NCI-H187 (cell line): Measurements from ENCODE around the gene HPGD.

ENCODE experiments used
- DNase-seq, 2 experiments: peaks; one replicate each; lab custom pipeline; 2025; lab: John Stamatoyannopoulos, UW

Gene HPGD

DNA sequence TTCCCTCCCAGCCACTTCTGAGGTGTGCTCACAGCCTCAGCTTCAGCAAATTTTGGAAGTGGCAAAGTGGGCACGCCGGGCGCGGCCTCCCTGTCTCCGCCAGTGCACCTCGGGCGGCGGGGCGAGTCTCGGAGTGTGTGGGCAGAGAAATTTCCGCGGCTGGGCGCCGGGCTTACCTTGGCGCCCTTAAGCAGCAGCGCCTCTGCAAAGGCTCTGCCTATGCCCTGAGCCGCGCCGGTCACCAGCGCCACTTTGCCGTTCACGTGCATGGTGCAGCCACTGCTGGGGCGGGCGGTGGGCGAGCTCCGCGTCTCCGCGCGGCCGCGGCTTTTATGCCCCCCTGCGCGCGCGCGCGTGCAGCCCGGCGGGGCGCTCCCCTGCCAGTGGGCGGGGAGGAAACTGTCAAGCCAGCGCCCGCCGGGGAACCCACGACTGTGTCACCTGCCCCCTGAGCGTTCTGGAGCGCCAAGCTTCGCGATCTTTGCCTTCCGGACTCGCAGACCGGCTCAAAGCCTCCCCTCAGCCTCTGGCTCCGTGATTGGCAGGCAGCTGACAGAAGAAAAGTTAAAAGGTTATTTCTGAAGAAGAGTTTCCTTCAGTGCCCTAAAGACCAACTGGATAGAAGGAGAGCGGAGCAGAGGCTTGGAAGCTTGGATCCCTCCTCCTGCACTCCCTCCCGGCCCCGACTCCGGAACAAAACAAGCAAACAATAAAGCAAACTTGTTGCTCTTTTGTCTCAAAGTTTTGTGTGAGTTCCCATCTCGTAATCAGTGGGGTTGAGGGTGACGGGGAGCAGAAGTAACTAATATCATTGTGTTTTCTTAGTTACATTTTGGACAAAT lies at the start of gene HPGD:
HPGD (minus strand) TSS at position 306 of the 842 bp plus-strand sequence; CDS start at position 269, 37 bp downstream.
- DNase-seq, result peak in 1 of 2 experiments; percentile 1

DNA sequence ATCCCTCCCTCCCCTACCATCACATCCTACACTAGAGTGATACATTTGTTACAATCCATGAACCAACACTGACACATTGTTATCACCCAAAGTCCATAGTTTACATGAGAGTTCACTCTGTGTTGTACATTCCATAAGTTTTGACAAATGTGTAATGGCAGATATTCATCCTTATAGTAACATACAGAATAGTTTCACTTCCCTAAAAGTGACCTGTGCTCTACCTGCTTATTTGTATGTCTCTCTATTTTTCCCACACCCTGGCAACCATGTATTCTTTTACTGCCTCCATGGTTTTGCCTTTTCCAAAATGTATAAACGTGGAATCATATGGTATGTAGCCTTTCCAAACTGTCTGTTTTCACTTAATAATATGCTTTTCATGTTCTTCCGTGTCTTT lies 42.2 kb upstream of the HPGD start:
- no peak for DNase-seq

DNA sequence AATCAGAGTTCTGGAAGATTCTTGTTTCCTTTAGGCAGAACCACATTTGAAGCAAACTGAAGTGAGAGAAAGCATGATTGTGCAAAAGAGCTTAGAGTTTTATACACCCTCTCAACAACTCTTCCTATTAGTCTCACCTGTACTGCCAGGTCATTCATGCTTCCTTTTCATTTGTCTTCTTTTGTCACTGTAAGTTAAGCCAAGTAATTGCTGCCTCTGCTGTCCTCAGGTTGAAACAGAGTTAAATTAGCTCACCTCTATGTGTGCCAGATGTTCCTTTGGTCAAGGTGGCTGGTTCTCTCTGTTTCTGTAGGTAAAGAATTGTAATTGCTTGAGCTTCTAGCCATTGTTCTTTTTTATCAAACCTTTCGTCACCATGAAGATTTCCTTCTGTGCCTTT lies 41.1 kb upstream of the HPGD start:
- no peak for DNase-seq

DNA sequence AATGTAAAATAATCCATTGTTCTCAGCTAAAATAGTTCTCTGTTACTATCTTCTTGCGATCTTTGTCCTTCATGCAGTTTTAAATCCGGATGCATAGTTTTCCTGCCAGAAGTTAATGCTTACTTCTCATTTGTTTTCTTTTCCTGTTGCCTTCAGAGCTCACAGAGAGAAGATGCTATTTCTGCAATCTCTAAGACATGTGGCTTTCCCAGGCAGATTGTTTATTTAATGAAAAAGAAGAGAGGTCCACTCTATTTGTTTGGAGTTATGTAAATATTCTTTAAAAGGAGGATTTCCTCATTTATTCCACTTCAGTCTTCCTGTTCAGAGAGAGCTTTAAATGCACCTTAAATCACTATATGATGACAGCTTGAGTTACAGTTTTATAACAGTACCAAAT lies 39.3 kb upstream of the HPGD start:
- no peak for DNase-seq

DNA sequence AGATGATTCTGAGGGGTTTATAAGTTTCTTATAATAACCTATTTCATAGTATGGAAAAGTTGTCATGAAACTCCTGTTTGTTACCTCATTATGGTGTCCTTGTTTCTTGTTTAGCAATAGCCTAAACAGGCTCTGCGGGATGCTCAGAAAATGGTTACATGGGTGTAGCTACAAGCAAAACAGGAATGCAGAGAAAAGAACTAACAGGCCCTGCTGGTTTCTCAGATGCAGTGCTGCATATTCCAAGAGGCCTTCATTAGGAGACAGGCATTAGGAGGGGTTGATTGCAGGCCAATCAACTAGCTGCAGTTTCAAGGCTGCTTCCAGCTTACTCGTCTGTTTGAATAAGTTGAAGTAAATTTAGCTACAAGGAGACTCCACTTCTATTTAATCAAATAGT lies 37.6 kb upstream of the HPGD start:
- DNase-seq, result no peak

DNA sequence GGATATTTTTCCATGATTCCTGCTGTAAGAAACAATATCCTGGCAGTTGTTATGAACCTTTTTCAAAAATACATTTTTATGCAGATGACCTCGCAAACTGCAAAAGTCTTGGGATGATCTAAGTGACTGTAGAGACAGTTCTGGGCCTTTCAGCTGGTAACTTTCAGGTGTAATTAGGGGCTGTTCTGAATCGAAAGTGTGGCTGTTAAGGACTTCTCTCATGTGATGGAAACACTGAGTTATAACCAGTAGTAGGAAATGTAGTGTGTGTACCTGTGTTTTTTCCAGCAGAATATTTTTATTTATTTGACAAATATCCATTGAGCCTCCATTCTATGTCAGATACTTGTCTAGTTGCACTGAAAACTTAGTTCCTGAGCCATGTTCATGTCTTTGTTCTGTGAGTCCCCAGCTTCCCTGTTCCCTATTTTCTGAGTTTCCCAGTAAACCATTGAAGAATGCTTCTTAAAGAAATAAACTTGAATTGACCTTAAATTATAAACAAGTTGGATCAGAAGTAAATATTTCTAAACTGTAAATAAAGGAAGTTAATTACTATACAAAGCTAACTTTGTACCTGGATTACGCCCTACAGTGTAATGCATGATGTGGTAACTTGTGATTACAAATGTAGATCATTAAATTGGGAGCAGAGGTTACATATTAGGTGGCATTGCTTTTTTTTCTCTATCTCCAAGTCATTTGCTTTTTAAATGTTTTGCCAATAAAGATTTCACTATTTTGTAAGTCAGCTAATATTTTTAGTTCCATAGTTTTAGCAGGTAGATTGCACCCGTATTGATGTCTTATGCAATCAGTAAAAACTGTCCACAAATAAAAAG lies 33.7 kb upstream of the HPGD start:
- DNase-seq, result no peak

DNA sequence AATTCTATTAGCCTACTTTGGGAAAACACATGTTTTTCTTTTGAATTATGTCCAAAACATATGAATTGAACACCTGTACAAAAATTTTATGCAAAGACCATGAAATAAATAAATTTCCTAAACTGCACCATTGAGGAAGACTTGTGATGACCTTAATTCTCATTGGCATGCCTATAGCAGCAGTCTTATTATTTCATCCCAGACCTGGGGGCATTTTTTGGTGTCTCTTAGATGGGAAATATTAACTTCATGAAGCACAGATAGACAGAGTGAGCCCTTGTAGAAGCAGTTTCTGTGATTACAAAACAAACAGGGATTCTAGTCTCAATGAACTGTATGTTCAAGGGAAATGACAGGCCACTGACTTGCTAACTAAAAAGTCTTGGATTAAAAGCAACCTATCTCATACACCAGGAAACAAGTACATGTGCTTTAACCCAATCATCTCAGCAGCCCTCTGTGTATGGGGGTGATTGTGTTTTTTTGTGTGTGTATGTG lies 32.0 kb upstream of the HPGD start:
- no peak for DNase-seq

DNA sequence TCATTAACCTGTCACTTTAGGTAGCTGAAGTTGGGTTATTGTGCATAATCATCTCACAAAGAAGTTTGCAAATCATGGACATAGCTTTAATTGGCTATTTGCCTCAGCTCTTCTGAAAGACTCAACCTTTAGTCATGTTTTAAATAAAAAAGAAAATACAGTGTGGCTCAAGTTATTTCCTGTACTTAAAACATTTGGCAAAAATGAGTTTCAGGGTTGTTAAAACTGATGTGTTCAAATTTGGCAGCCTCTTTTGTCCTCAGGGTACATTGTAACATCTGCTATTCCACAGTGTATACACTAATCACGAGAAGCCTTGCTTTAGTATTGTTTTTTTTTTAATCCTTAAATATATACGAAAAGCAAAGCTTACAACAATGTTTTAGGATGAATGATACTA lies 31.5 kb upstream of the HPGD start:
- no peak for DNase-seq

DNA sequence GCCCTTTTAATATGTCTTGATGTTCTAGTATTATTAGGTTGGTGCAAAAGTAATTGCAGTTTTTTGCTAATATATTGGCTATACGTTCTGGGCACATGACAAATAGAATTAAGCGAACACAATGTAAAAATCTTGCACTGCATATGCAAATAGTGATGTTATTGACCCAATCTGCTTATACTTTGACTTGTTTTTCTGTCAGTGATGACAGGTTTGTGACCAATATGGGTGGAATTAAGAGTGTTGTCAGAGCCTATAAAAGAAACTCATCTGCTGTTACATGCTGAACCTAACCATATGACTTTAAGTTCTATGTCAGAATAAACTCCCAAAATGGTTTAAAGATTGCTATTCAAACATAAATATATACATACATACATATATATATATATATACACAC lies 30.7 kb upstream of the HPGD start:
- no peak for DNase-seq

DNA sequence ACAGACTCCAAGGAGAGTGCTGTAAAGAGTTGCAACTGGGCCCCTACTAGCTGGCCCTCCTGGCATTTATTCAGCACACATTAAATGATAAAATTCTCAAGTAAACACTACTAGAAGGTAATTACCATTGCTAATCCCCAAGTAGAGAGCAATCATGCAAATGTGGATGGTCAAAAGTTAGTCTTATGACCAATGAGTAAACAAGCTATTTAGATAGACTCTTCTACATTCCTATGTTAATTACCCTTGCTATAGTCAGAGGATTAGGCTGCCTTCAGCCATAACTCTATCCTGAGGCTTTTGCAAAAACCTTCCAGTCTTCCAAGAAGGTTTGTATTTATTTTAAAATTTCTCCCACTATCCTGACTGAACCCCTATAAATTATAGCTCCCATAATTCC lies 28.3 kb upstream of the HPGD start:
- DNase-seq, result no peak

DNA sequence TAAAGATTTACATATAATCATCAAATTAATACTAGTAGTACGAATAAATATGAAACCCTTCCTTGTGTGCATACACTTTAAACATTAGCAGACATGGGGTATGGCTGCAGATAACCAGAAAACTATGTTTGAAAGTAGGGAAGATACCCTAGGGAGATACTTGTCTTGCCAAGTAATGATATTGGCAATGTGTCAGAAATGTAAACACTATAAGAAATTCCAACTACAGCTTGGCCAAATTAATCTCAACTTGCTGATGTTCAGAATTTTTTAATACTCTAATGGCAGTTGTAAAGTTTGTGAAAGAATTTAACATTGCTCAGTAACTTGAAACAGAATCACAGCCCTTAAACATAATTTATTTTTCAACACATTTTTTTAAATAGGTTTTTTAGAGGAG lies 27.4 kb upstream of the HPGD start:
- no peak for DNase-seq

DNA sequence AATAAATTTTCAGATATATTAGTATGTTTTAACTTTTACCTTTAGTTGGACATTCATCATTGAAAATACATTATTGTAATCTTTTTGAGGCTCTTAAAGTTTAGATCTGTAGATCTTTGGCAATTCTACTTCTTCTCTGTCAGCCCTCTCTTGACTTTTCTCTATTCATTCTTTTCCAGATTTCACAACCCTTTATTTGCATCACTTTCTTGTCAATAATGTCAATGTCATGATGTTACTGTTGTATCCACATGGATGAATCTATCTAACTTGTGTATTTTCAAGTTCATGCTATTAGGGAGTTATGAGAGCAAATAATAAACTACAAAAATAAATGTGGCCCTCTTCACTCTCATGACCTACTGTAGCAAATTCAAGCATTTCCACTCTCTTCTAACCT lies 23.0 kb upstream of the HPGD start:
- DNase-seq, result no peak

DNA sequence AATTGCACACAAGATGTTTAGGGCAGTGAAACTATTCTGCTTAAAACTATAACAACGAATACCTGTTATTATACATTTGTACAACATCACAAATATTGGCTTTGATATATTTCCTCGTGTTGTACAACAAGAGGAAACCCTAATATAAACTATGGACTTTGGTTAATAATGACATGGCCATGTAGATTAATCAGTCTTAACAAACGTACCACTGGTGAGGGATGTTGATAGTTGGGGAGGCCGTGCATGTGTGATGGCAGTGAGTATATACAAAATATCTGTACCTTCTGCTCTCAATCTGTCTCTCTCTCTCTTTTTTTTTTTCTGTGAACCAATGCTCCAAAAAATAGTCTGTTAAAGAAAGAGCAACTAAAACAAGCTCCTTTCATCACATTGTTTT lies 22.2 kb upstream of the HPGD start:
- DNase-seq, result no peak

DNA sequence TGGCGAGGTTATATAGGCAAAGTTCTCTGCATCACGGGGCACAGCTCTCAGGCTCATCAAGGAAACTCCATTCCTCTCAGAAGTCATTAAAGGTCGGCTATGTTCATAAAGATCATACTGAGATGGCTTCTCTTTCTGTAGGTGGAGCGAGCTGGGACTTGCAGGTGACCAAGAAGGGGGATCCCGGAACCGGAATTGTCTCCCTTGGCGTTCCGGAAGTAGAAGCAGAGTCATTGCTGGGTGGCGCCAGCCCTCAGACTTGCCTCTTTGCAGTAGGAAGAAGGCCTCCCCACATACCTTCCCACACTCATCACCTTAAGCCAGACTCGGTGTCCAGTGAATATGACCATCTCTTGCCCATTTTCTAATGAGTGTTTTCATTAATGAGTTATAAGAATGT lies 17.9 kb upstream of the HPGD start:
- no peak for DNase-seq

DNA sequence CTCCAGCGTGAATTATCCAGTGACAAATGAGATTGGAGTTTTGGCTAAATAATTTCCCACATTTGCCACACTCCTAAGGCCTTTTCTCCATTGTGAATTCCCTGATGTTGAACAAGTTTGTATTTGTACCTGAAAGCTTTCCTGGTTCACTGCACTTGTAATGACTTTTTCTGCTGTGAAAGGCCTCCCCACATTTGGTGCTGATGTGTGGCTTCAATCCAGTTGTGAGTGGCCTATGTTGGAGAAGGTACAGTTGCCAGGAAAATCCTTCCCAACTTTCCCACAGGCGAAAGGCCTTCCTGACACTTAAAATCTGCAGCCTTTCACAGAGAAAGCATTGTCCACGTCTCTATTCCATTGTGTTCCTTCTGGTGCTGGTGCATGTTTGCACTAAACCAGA lies 17.3 kb upstream of the HPGD start:
- DNase-seq, result no peak

DNA sequence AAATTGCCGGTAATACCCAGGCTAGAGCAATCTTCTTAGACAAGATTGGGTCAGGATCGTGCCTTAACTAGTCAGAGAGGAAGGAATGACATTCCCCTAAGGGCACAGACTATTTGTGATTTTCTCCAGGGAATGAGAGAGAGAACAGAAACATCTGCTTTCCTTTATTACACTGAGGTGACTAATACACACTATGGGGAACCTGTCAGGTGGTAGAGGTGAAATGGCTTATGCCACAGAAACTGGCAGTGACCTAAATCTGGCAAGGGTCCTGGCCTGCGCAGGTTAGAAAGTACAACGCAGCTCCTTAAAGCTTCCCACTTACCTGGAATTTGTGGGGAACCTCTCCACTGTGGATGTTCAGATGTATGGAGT lies 16.6 kb upstream of the HPGD start:
- DNase-seq, result no peak

DNA sequence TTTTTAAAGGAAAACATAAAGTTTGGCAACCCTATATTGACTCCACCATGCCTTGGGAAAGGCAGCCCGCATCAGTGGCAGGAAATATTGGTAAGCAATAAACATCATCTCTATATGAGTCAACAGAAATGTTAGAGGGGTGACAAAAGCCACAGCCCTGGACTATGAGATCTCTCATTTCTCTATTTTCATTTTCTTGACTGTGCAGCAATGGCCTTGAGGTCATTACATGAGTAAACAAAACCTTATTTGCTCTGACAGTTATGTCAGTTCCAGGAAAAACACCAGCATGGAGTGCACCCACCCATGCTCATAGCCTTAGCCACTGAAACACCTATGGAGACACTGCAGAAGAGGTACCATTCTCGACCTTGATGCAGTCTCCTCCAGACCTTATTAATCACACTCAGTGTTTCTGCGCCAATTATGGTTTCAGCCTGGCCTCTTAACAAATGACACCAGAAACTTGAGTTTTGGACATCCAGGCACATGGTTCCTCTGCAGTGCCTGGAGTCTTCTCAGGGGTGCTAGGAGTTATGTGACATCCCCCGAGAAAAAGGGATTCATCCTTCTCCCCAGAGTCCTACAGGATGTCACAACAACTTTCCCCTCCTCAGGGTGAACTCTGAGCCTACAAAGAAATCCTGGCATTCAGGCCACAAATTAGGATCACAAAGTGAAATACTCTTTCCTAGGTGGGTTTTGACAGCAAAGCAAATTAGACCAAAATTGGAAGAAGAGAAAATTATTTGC lies 16.0 kb upstream of the HPGD start:
- DNase-seq, result no peak

DNA sequence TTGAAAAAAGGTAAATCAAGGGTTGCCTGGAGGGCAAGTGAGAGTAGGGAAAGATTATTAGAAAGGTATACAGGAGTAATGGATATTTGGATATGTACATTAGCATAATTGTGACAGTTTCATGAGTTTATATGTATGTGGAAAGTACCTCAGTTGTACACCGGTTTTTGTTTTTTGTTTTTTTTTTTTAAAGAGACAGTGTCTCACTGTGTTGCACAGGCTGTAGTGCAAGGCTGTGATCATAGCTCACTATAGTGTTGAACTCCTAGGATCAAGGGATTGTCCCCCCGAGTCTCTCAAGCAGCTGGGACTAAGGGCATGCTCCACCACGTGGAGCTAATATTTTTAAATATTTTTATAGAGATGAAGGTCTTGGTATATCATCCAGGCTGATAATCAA lies 15.3 kb upstream of the HPGD start:
- DNase-seq, result no peak

DNA sequence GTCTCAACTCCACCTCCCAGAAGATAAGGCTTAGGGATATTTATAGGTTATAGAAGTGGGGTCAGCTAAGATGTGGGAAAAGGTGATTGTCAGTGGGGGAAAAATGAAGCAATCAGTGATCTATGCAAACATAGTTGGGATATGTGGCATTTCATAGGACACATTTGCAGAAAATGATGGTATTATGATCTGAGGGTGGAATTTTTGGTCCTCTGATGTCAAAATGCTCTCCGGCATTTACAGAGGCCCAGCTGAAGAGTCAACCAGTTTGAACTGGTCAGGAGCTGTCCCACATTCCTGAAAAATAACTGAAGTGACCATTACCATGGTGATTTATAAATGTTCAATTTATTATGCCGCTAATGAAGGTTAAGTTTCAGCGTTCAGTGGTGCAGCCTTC lies 12.2 kb upstream of the HPGD start:
- DNase-seq, result no peak

DNA sequence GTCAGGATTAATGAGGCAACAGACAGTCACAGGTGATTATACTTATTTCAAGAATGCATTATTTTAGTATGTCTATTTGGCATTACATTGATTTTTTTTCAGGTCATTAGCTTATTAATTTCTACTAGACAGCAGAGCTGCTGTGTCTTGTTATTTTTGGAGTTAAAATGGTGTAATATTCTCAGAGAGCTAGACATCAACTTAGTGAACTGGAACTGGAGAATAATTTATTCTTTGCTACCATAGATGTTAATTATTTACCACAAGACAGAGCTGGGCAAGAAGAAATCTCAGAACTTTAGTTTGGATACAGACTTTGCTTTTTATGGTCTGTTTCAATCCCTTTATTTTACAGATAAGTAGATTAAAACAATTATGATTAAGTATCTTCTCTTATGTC lies 10.2 kb upstream of the HPGD start:
- no peak for DNase-seq

DNA sequence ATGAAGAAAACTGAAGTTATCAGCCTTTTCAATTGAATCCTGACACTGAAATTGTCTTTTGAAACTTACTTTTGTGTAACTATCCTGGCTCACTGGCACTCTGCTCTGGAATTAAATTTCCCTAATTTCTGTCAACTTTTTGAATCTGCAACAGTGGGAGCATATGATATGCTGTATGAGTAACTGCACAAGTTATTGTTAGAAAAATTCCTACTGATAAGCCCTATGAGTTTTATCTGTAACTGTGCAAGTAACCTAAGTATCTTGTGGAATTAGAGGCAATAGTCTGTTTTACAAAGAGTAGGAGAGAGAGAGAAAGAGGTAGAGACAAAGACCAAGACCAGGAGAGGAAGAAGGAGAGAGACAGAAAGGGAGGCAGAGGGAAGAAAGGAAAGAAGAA lies 9.2 kb upstream of the HPGD start:
- DNase-seq, result no peak

DNA sequence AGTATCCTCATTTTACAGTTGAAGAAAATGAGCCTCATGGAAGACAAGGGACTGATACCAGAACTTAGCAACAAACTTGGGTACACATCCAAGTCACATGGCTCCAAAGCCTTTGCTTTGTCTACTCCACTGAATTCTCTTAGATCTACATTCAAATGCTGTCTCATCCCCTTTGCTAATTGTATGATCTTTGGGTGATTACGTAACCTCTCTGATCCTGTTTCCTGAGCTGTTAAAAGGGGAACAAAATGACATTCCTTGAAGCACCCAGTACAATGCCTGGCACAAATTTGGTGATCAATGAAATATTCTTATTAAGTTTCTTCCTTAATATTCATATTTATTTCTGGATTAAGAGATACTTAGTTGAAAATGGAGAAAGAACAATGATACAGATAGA lies 5.9 kb upstream of the HPGD start:
- DNase-seq, result no peak

DNA sequence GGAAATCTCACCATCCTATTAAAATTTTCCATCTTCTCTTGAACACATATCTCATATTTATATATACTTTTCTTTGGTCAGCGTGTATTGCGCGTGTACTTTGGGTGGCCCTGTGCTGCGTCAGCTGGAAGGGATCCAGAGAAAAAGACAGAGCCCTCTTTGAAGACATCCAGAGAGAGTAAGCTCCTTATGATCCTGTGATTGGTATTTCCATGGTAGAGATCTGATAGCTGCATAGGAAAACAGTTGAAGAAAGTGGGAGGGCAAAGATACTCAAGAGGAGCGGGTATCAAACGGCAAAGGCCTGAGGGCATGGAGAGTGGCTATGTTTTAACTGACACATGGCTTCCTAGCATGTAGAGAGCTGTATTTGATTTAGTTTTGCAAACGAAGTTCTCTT lies 4.4 kb upstream of the HPGD start:
- DNase-seq, result no peak
